Spleen (tissue), 11 donors: ENCODE measurements around the gene BID. TPM values are rescaled to one million over a fixed set of nuclear protein-coding genes. Genes with fewer than 3 reads are reported as not detected.
A peak's percentile ranks its signal among the peaks of the same experiment; 100 is the strongest.

ENCODE experiments used
- DNase-seq: peaks from one replicate; pipeline ENCODE4 v3.0.0-alpha.2; 2020
- H3K27ac ChIP-seq, 8 donors: fragments of 200-600 bp; sonication (generic) in 7 of 8; 1 replicate in 4 of 8; 2 replicates in 4 of 8; pipeline versions ENCODE4 v1.5.0 to v1.8.0; 2016 to 2021; ENCODE audit warnings: inconsistent platforms in 4 of 8, mild to moderate bottlenecking in 4 of 8, moderate library complexity in 1 of 8
- H3K27me3 ChIP-seq, 7 donors: fragments of 200-600 bp; sonication (generic) in 6 of 7; replicated peaks in 1 of 7; 1 replicate in 4 of 7; 2 replicates in 3 of 7; pipeline versions ENCODE4 v1.5.0 to v1.8.0; 2016 to 2021; ENCODE audit warnings: inconsistent platforms in 3 of 7, mild to moderate bottlenecking in 1 of 7
- H3K36me3 ChIP-seq, 6 donors: fragments of 200-600 bp; sonication (generic) in 5 of 6; 1 replicate in 4 of 6; 2 replicates in 2 of 6; pipeline versions ENCODE4 v1.5.0 to v1.8.0; 2016 to 2021; ENCODE audit warnings: inconsistent platforms in 2 of 6
- H3K4me1 ChIP-seq, 6 donors: fragments of 200-600 bp; sonication (generic) in 5 of 6; 1 replicate in 3 of 6; 2 replicates in 3 of 6; pipeline versions ENCODE4 v1.5.0 to v1.8.0; 2016 to 2021; ENCODE audit warnings: inconsistent platforms in 3 of 6
- H3K4me3 ChIP-seq, 8 donors: fragments of 200-600 bp; sonication (generic) in 7 of 8; 1 replicate in 4 of 8; 2 replicates in 4 of 8; pipeline versions ENCODE4 v1.5.0 to v1.8.0; 2016 to 2021; ENCODE audit warnings: inconsistent platforms in 4 of 8, mild to moderate bottlenecking in 4 of 8, moderate library complexity in 2 of 8
- H3K9me3 ChIP-seq, 8 donors: fragments of 200-600 bp; sonication (generic) in 7 of 8; 1 replicate in 4 of 8; 2 replicates in 4 of 8; pipeline versions ENCODE4 v1.5.0 to v1.8.0; 2016 to 2021; ENCODE audit warnings: inconsistent platforms in 4 of 8
- POLR2A ChIP-seq, 3 donors: fragments of 450-650 bp; IDR thresholded peaks; one replicate each; pipeline ENCODE4 v1.5.1; 2017; ENCODE audit warnings: antibody characterized with exemption in 3 of 3, mild to moderate bottlenecking in 1 of 3
- POLR2AphosphoS5 ChIP-seq, 3 donors: sonication (generic); formaldehyde crosslinking; IDR thresholded peaks; one replicate each; pipeline ENCODE4 v1.5.1; 2017; ENCODE audit warnings: antibody characterized with exemption in 3 of 3
- WGBS, 5 donors: extraction: QIAGEN DNeasy Blood & Tissue Kit in 3 of 5; methylation state at CpG; one replicate each; pipeline versions ENCODE4 v1.1.5 to v1.1.7; 2013 to 2018; 5-methylcytosine and 5-hydroxymethylcytosine counted together
- intact Hi-C: fragments of 100-400 bp; cut with DNase I; formaldehyde crosslinking; loops from one replicate; pipeline ENCODE4 v1.15.0; 2023; ENCODE audit warnings: low total_unique reads
- polyA plus RNA-seq, 3 donors: library from polyadenylated mRNA; stranded (reverse); fragments of 200-250 nt; gene quantifications; one replicate each; pipeline ENCODE4 v1.2.1, GENCODE V29; 2013
- total RNA-seq, 7 donors: library from RNA; depleted of rRNA in 3 of 7; stranded (reverse); fragments of >200 nt in 3 of 7; fragmentation: NEBNext Ultra II Directional in 4 of 7; extraction: Animal tissue kit (Norgen Biotek cat#: 25700) in 4 of 7; gene quantifications; one replicate each; pipeline versions ENCODE4 v1.1.0 to v1.2.1, GENCODE V29; 2016 to 2021
- TF ChIP-seq, protein P1 (sequence below), 11 experiments: fragments of 200-600 bp in 7 of 11; fragments of 450-650 bp in 4 of 11; sonication (generic) in 4 of 11; IDR thresholded peaks in 8 of 11; conservative IDR thresholded peaks in 3 of 11; 1 replicate in 7 of 11; 2 replicates in 4 of 11; pipeline versions ENCODE4 v1.4.0 to v1.8.0; 2016 to 2021; ENCODE audit warnings: antibody characterized with exemption in 11 of 11, inconsistent platforms in 4 of 11, mild to moderate bottlenecking in 1 of 11
- donor health status: healthy with polysubstance abuse.
- donor health status: DM: no; HTN: no; CAD: no; lungs with moderate emphysema.
- donor health status: DM: no; HTN: no; CAD: no.
- donor health status: Bipolar disorder and iron deficiency.
- donor health status: healthy.
- donor health status: DM: no; HTN: no; CAD: no.
- donor health status: DM: yes; HTN: yes; CAD: no.

The BID gene
- total and polyA plus RNA-seq, 10 donors = 37.7 to 73.4 (median 49.3) TPM

DNA sequence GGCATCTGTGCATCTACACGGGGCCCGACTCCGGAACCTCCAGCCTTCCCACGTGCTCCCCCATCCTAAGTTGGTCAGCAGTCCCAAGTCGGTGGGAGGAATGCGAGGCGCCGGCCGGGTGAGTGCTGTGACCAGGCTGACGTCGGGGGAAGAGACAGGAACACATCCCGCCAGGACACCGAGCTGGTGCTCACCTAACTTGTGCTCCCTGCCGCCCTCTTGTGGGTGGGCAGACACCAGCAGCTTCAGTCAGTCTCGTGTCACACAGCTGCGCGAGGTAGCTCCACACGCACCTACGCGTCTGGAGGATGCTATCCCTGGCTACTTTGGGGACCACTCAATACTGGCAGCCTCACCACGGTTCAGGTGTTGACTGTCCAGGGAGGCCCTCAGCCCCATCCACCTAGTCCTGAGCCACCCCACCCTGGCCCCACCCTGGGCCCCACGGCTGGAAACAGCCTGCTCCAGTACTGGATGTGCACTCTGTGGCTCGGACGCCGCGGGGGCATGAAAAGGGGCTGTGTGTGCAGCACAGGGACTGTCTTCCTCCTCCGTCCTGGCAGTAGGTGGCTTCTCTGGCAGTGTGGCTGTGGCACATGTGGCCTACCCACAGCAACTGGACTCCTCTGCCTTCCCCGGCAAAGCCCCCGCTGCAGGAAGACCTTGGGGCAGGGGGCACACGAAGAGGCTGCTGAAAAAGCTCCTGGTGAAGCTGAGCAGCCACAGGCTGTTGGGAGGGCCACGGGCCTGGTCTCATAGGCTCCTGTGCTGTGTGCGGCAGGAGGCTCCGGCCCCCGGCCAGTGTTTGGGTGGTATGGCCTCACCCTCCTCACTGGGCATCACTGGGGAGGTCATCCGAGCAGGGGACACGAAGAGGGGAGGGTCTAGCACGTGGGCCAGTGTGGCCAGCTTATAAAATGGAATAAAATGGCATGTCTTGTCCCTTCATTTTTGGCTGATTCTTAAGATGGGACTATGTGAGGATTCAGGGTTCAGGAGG is 11.2 kb upstream of the BID start:
- H3K27ac ChIP-seq = peak overlapping the region in 5 of 8 donors; percentile 62 to 73 (median 66)
- WGBS, 5 donors = 70 to 82% (median 76%) methylated on average over 28 to 37 of the region's 37 CpGs

DNA sequence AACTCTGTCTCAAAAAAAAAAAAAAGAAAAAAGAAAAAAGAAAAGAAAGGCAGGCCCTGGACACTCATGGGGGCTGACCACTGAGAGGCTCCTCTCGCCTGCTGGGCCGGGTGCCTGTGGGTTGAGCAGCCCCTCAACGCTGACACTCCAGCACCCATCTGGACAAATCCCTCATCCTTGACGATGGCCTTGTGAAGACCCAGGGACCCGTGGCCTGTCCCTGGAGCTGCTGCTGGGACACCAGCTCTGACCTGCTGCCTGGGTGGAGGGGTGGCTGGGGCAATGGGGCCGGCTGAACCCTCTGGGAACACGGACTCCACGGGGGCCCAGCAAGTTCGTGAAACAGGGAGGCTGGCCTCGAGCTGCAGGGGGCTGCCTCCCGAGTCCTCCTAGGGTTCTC is 10.5 kb upstream of the BID start:
- H3K27ac ChIP-seq = peak overlapping the region in 2 of 8 donors; percentile 30 to 62
- DNase-seq = no peak
- peaks cover 21 to 77% (median 51%) of the 10 kb centered on the region in 6 donors for H3K4me1 ChIP-seq
- no peaks in the 10 kb centered on the region for H3K9me3 ChIP-seq
- no peaks in the 10 kb centered on the region for H3K27me3 ChIP-seq
- no peak overlapping the region for H3K4me3 ChIP-seq
- 87 to 95% (median 89%) methylated on average over 10 to 11 of the region's 11 CpGs for WGBS, 5 donors
- TF ChIP-seq POLR2AphosphoS5 (IDR thresholded peaks at IDR 0.05) = no peak
- no peak for TF ChIP-seq POLR2A (IDR thresholded peaks at IDR 0.05)
- TF ChIP-seq, protein P1, sequence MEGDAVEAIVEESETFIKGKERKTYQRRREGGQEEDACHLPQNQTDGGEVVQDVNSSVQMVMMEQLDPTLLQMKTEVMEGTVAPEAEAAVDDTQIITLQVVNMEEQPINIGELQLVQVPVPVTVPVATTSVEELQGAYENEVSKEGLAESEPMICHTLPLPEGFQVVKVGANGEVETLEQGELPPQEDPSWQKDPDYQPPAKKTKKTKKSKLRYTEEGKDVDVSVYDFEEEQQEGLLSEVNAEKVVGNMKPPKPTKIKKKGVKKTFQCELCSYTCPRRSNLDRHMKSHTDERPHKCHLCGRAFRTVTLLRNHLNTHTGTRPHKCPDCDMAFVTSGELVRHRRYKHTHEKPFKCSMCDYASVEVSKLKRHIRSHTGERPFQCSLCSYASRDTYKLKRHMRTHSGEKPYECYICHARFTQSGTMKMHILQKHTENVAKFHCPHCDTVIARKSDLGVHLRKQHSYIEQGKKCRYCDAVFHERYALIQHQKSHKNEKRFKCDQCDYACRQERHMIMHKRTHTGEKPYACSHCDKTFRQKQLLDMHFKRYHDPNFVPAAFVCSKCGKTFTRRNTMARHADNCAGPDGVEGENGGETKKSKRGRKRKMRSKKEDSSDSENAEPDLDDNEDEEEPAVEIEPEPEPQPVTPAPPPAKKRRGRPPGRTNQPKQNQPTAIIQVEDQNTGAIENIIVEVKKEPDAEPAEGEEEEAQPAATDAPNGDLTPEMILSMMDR (IDR thresholded peaks at IDR 0.05 in 8 of 11, conservative IDR thresholded peaks at IDR 0.05 in 3 of 11) = no peak
- intact Hi-C loops = no loop called here
- H3K36me3 ChIP-seq = peaks cover 0 to 24% (median 17%) of the 10 kb centered on the region in 6 donors

More for the DNA sequence above, 11.2 kb upstream of the BID start:
- Histone ChIP-seq H3K36me3 (peaks cover 0 to 31% (median 25%) of the 10 kb centered on the region in 6 donors), H3K27me3 (no peaks in the 10 kb centered on the region), H3K4me1 (peaks cover 15 to 70% (median 44%) of the 10 kb centered on the region in 6 donors), H3K4me3 (no peak overlapping the region), H3K9me3 (no peaks in the 10 kb centered on the region)
- DNase-seq = peak; percentile 91
- intact Hi-C loops = no loop called here
- TF ChIP-seq, protein P1 (IDR thresholded peaks at IDR 0.05 in 8 of 11, conservative IDR thresholded peaks at IDR 0.05 in 3 of 11) = peak; percentile 43 to 80 (median 61)
- TF ChIP-seq POLR2A (IDR thresholded peaks at IDR 0.05) (no peak), POLR2AphosphoS5 (IDR thresholded peaks at IDR 0.05) (peak; percentile 46 to 68 (median 62))

DNA sequence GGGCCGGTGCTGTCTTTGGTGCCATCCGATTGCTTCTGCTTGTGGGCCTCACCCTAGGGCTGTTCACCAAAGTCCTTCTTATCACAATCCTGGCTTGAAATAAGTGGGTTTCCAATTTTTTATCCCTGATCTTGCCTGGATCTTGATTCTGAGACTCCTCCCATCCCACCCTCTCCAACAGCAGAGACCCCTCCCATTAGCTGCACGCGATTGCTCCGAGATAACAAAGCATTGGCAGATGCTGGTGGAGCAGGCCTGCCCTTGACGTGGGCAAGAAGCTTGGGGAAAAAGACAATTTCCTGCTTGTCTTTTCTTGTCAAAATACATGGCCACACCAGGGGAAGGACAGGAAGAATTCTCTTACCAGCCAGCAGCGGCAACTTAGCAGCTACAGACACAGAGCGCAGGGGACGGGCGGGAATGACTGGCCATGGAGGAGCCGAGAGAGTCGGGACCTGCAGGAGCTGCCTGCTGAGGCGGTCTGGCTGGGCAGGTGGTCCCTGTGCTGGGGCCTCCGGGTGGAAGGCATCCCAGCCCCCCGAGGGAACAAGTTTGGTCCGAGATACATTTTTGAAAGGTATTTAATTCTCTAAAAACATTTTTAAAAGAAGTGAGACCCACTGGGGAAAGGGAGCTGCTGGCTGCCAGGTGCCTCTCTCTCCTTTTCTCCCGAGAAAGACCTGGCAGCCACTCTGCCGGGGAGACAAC is 9.7 kb upstream of the BID start:
- intact Hi-C loops = no loop called here
- H3K27me3 ChIP-seq = no peaks in the 10 kb centered on the region
- 73 to 87% (median 81%) methylated on average over 18 of the region's 18 CpGs for WGBS, 5 donors
- H3K4me3 ChIP-seq = no peak overlapping the region
- H3K27ac ChIP-seq = peak overlapping the region in 6 of 8 donors; percentile 10 to 53 (median 24)
- no peak for DNase-seq
- TF ChIP-seq POLR2AphosphoS5 (IDR thresholded peaks at IDR 0.05) = peak in 2 of 3 donors; percentile 6 to 19
- no peak for TF ChIP-seq POLR2A (IDR thresholded peaks at IDR 0.05)
- peaks cover 29 to 86% (median 59%) of the 10 kb centered on the region in 6 donors for H3K4me1 ChIP-seq
- H3K36me3 ChIP-seq = peaks cover 0 to 16% (median 9%) of the 10 kb centered on the region in 6 donors
- no peaks in the 10 kb centered on the region for H3K9me3 ChIP-seq

DNA sequence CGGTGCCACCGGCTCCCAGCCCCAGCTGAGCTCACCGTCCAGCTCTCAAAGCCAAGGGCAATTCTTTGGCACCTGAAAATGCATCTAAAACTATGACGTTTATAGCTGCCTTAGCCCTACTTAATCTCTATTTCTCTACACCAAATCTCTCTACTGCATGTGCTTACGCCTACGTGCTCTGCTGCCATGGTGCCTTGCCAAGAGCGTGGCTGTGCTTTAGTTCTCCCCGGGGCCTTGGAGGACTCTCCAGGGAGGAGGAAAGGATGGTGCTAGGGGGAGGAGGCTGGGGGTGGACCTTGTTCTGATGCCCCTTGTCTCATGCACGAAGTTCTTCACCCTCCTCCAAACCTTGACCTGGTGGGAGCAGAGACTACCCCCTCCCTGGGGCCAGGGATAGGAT is 9.0 kb upstream of the BID start:
- Histone ChIP-seq H3K4me3 (no peak overlapping the region), H3K36me3 (peaks cover 0 to 10% (median 3%) of the 10 kb centered on the region in 6 donors), H3K27ac (peak overlapping the region in 1 of 8 donors; percentile 53), H3K27me3 (no peaks in the 10 kb centered on the region), H3K9me3 (no peaks in the 10 kb centered on the region), H3K4me1 (peaks cover 35 to 92% (median 66%) of the 10 kb centered on the region in 6 donors)
- no peak for DNase-seq
- TF ChIP-seq, protein P1 (IDR thresholded peaks at IDR 0.05 in 8 of 11, conservative IDR thresholded peaks at IDR 0.05 in 3 of 11) = no peak
- no peak for TF ChIP-seq POLR2A (IDR thresholded peaks at IDR 0.05)
- TF ChIP-seq POLR2AphosphoS5 (IDR thresholded peaks at IDR 0.05) = no peak
- 71 to 86% (median 76%) methylated on average over 7 to 9 of the region's 9 CpGs for WGBS, 5 donors
- intact Hi-C loops = no loop called here
